HCT116 (cell line): Measurements from ENCODE around the gene TRPM5. TPM values are rescaled to one million over a fixed set of nuclear protein-coding genes. Genes with fewer than 3 reads are reported as not detected.

ENCODE experiments used
- ATAC-seq: fragments of 200-7000 bp; cut with Tn5 transposase; 2 replicates; pipeline ENCODE4 v1.9.1; 2020; ENCODE audit warnings: mild to moderate bottlenecking, moderate library complexity
- BruUV-seq: library from RNA; stranded (reverse); fragments of 400-500 nt; replicated peaks from 2 replicates; lab custom pipeline; 2021; lab: Mats Ljungman, UMichigan
- CTCF ChIA-PET: fragments of 300-600 bp; sonication (Branson Sonifier 250); formaldehyde crosslinking; loops from one replicate; lab custom pipeline; 2021; ENCODE audit warnings: antibody characterized with exemption; lab: Charles Lee
- POLR2A ChIA-PET: fragments of 300-600, 350-600 bp; sonication (Branson Sonifier 250); formaldehyde crosslinking; loops from one replicate; lab custom pipeline; 2021; ENCODE audit warnings: antibody characterized with exemption; lab: Charles Lee
- RAD21 ChIA-PET, 2 experiments: fragments of 300-600 bp; sonication (Branson Sonifier 250); formaldehyde crosslinking; loops; one replicate each; lab custom pipeline; 2023; ENCODE audit warnings: low total read pairs in 2 of 2; ENCODE audit not compliant: uncharacterized antibody in 2 of 2, unreplicated experiment in 2 of 2, low non-redundant PET in 1 of 2; lab: Charles Lee
- DNase-seq: peaks from one replicate; pipeline ENCODE4 v3.0.0-alpha.2; 2010; ENCODE audit warnings: low read depth, low spot score
- H2AFZ ChIP-seq: fragments of 200-600 bp; shearing (Covaris generic), sonication (generic); 2 replicates; pipeline ENCODE4 v1.6.1; 2017; ENCODE audit warnings: low read depth, mixed run types, mixed read lengths, antibody characterized with exemption, low read length; ENCODE audit not compliant: poor library complexity, severe bottlenecking
- H3K27ac ChIP-seq: 2 replicates; pipeline ENCODE4 v1.5.1; 2012; ENCODE audit warnings: low read depth, low read length
- H3K27me3 ChIP-seq: fragments of 200-600 bp; sonication (generic); 2 replicates; pipeline ENCODE4 v1.6.1; 2016; ENCODE audit warnings: mixed run types, low read length, mixed read lengths; ENCODE audit not compliant: insufficient read depth
- H3K36me3 ChIP-seq, 2 experiments: fragments of 200-500 bp in 1 of 2; fragments of 200-600 bp in 1 of 2; sonication (Bioruptor generic) in 1 of 2; sonication (generic) in 1 of 2; 2 replicates each; pipeline versions ENCODE4 v1.5.1 to v1.6.1; 2014 to 2016; ENCODE audit warnings: low read length in 2 of 2, inconsistent platforms in 1 of 2, mixed read lengths in 1 of 2, mixed run types in 1 of 2; ENCODE audit not compliant: insufficient read depth in 2 of 2, control insufficient read depth in 1 of 2
- H3K4me1 ChIP-seq, 2 experiments: fragments of 200-600 bp in 1 of 2; sonication (generic) in 1 of 2; 2 replicates each; pipeline versions ENCODE4 v1.5.1 to v1.6.1; 2012 to 2017; ENCODE audit warnings: low read length in 2 of 2, inconsistent platforms in 1 of 2, mild to moderate bottlenecking in 1 of 2, mixed read lengths in 1 of 2, mixed run types in 1 of 2, moderate library complexity in 1 of 2; ENCODE audit not compliant: insufficient read depth in 2 of 2, control insufficient read depth in 1 of 2
- H3K4me2 ChIP-seq: fragments of 200-600 bp; sonication (generic); 2 replicates; pipeline ENCODE4 v1.6.1; 2017; ENCODE audit warnings: mixed run types, low read length, mixed read lengths
- H3K4me3 ChIP-seq, 2 experiments: fragments of 200-600 bp in 1 of 2; sonication (generic) in 1 of 2; replicated peaks in 1 of 2; 2 replicates each; pipeline ENCODE4 v1.5.1; 2011 to 2016; ENCODE audit warnings: low read length in 2 of 2, control low read depth in 1 of 2, low read depth in 1 of 2, mild to moderate bottlenecking in 1 of 2, mixed read lengths in 1 of 2, mixed run types in 1 of 2
- H3K79me2 ChIP-seq: fragments of 200-600 bp; sonication (generic); 2 replicates; pipeline ENCODE4 v1.6.1; 2017; ENCODE audit warnings: mild to moderate bottlenecking, mixed run types, low read length, moderate library complexity, mixed read lengths; ENCODE audit not compliant: insufficient read depth
- H3K9ac ChIP-seq: fragments of 200-600 bp; sonication (generic); 2 replicates; pipeline ENCODE4 v1.6.1; 2016; ENCODE audit warnings: low read length, mixed read lengths
- H3K9me2 ChIP-seq: fragments of 200-600 bp; sonication (generic), shearing (Covaris generic); 2 replicates; pipeline ENCODE4 v1.6.1; 2017; ENCODE audit warnings: mixed run types, mild to moderate bottlenecking, moderate library complexity; ENCODE audit not compliant: insufficient read depth
- H3K9me3 ChIP-seq, 2 experiments: fragments of 200-500 bp in 1 of 2; fragments of 200-600 bp in 1 of 2; sonication (Bioruptor generic) in 1 of 2; sonication (generic) in 1 of 2; 2 replicates each; pipeline ENCODE4 v1.6.1; 2014 to 2017; ENCODE audit warnings: low read length in 2 of 2, mixed read lengths in 2 of 2, inconsistent platforms in 1 of 2, low read depth in 1 of 2, mild to moderate bottlenecking in 1 of 2, mixed run types in 1 of 2, moderate library complexity in 1 of 2; ENCODE audit not compliant: control insufficient read depth in 1 of 2, insufficient read depth in 1 of 2
- H4K20me1 ChIP-seq: fragments of 200-600 bp; sonication (generic), shearing (Covaris generic); 2 replicates; pipeline ENCODE4 v1.6.1; 2017; ENCODE audit warnings: mixed run types, mild to moderate bottlenecking, moderate library complexity; ENCODE audit not compliant: insufficient read depth
- ATF3 ChIP-seq: IDR thresholded peaks from 2 replicates; pipeline ENCODE4 v1.6.1; 2012
- CEBPB ChIP-seq: IDR thresholded peaks from 2 replicates; pipeline ENCODE4 v1.6.1; 2012; ENCODE audit warnings: low read depth
- CTCF ChIP-seq, 3 experiments: fragments of 200-600 bp in 1 of 3; sonication (generic) in 1 of 3; IDR thresholded peaks in 2 of 3; conservative IDR thresholded peaks in 1 of 3; 2 replicates each; pipeline ENCODE4 v1.5.1; 2012 to 2017; ENCODE audit warnings: low read depth in 2 of 3, low read length in 2 of 3, antibody characterized with exemption in 1 of 3, borderline replicate concordance in 1 of 3, control low read depth in 1 of 3, mild to moderate bottlenecking in 1 of 3, mixed read lengths in 1 of 3, mixed run types in 1 of 3, moderate library complexity in 1 of 3; ENCODE audit not compliant: insufficient read depth in 1 of 3
- ELF1 ChIP-seq: IDR thresholded peaks from 2 replicates; pipeline ENCODE4 v1.6.1; 2012; ENCODE audit warnings: low read depth, borderline replicate concordance
- FOSL1 ChIP-seq: IDR thresholded peaks from 2 replicates; pipeline ENCODE4 v1.6.1; 2012; ENCODE audit warnings: low read depth
- SRF ChIP-seq: IDR thresholded peaks from 2 replicates; pipeline ENCODE4 v1.6.1; 2012; ENCODE audit warnings: low read depth
- YY1 ChIP-seq: IDR thresholded peaks from 2 replicates; pipeline ENCODE4 v1.6.1; 2011; ENCODE audit warnings: low read length, low read depth, moderate library complexity, mild to moderate bottlenecking; ENCODE audit not compliant: insufficient replicate concordance; ENCODE audit errors: extremely low read depth
- ZNF274 ChIP-seq: fragments of 200-500 bp; sonication (Bioruptor generic); IDR thresholded peaks from 2 replicates; pipeline ENCODE4 v1.6.1; 2014; ENCODE audit warnings: mild to moderate bottlenecking, low read depth, low read length, inconsistent platforms
- intact Hi-C: fragments of 100-400 bp; cut with micrococcal nuclease; formaldehyde crosslinking; loops from 2 replicates; pipeline ENCODE4 v1.10.0; 2022
- total RNA-seq: library from RNA; stranded (reverse); gene quantifications from one replicate; pipeline ENCODE4 v1.2.1, GENCODE V29; 2021; ENCODE audit not compliant: unreplicated experiment

Gene TRPM5
- total RNA-seq, 1 experiment from 2014 or later = 0.07 TPM

GRCh38 chr11:2422461-2423156, 21.7 kb downstream of the TRPM5 start (continued):
- TF ChIP-seq YY1 = no peak
- TF ChIP-seq FOSL1 = no peak
- TF ChIP-seq SRF = no peak
- TF ChIP-seq ZNF274 = no peak
- no peak for TF ChIP-seq ELF1
- no peak for TF ChIP-seq ATF3
- no peak for TF ChIP-seq CEBPB

- Histone ChIP-seq H3K4me3 (no peak overlapping the region), H3K4me2 (no peak overlapping the region), H3K27ac (no peak overlapping the region), H3K9ac (no peak overlapping the region), H3K79me2 (no peaks in the 10 kb centered on the region), H3K27me3 (no peaks in the 10 kb centered on the region), H3K9me3 (no peaks in the 10 kb centered on the region), H2AFZ (no peak overlapping the region), H3K4me1 (peaks cover 0 to 13% of the 10 kb centered on the region in 2 experiments; a peak in 2 of 4 replicates), H3K9me2 (no peaks in the 10 kb centered on the region), H4K20me1 (no peaks in the 10 kb centered on the region), H3K36me3 (no peaks in the 10 kb centered on the region)
- intact Hi-C loops = no loop called here
- CTCF ChIA-PET = interaction anchor here (0.6 to 5.5 kb wide), 4 partner anchors 20 to 236 kb away, joined by 3 to 225 read pairs (median 34); partner anchors contain the start of gene TSSC4
- ATAC-seq (no peak), DNase-seq (no peak)
- RAD21 ChIA-PET = interaction anchor here (0.6 kb wide), 2 partner anchors 469 to 480 kb away, joined by 3 read pairs; a partner anchor contains a TSS
- POLR2A ChIA-PET = no interaction called here
- BruUV-seq = no TSS peak
- TF ChIP-seq CTCF (IDR thresholded peaks at IDR 0.05 in 2 of 3, conservative IDR thresholded peaks at IDR 0.05 in 1 of 3; ENCODE audit: borderline replicate concordance in 1 of 3, insufficient read depth in 1 of 3, low read depth in 2 of 3, low read length in 2 of 3) = no peak
- TF ChIP-seq FOSL1 = no peak
- TF ChIP-seq YY1 = no peak
Measured at GRCh38 chr11:2421996-2422395, 22.3 kb downstream of the TRPM5 start.
